ENCODE data around the gene LRMDA. TPM values are rescaled to one million over a fixed set of nuclear protein-coding genes. Genes with fewer than 3 reads are reported as not detected.
"Not testable (repeated sequence)": the region's sequence is repeated elsewhere in the genome, so short reads cannot be mapped to it uniquely, and the experiment has no call there.

The LRMDA gene
- total RNA-seq, 1 experiment from 2014 or later = not detected

DNA sequence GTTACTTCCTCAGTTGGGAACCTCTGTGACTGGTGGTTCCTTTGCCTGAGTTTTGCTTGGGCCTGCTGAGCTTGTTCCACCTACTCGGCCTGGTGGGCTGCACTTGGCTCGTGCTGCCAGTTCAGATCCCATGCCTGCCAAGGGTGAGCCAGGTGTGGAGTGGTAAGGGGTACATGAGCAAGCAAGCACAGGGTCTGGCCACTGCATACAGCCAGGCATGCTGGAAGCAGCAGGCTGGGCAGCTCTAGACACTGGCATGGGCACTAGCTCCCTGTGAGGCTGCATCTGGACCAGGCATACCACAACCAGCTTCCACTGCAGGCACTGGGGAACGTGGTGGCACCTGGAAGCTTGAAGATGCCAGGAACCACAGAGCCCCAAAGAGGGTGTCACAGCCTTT is 624.0 kb downstream of the LRMDA start:
- intact Hi-C loops (cut with micrococcal nuclease; ENCODE audit: unreplicated experiment) = no loop called here
- ChIA-PET POLR2A (ENCODE audit: low non-redundant PET) (interaction anchor here (0.6 kb wide), 1 partner anchor 19 kb away, joined by 4 read pairs; no protein-coding TSS in a partner anchor), CTCF (no interaction called here)

DNA sequence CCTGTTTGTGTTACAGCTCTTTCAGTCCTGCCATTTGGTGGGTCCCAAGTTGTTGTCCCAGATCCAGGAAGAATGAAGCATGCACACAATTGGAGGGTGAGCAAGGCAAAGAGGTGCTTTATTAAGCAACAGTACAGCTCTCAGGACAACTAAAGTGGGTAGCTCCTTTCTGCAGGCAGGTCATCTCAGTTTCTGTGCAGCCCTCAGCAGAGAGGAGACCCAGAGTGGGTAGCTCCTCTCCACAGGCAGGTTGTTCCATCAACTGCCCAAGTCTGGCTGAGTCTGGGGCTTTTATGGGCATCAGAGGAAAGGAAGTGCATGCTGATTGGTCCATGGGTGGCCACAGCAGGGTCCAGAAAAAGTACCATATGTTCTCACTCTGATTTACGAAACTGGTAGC is 624.5 kb downstream of the LRMDA start:
- Histone ChIP-seq H3K4me1 (ENCODE audit: insufficient read depth, low read length, poor library complexity, severe bottlenecking) (no peaks in the 10 kb centered on the region), H3K27me3 (replicated peaks; ENCODE audit: insufficient read depth, low read depth, low read length, poor library complexity) (no peaks in the 10 kb centered on the region), H3K4me3 (ENCODE audit: low read depth, low read length, poor library complexity, severe bottlenecking) (no peak overlapping the region), H3K36me3 (ENCODE audit: insufficient read depth, low read length, poor library complexity, severe bottlenecking) (no peaks in the 10 kb centered on the region), H3K27ac (ENCODE audit: low read depth, low read length, poor library complexity, severe bottlenecking) (no peak overlapping the region), H3K9me3 (ENCODE audit: low read depth, low read length, poor library complexity, severe bottlenecking) (no peaks in the 10 kb centered on the region)
- CTCF ChIA-PET = no interaction called here
- intact Hi-C loops (cut with micrococcal nuclease; ENCODE audit: unreplicated experiment) = no loop called here
- DNase-seq (ENCODE audit: low spot score) = no peak
- POLR2A ChIA-PET (ENCODE audit: low non-redundant PET) = interaction anchor here (0.6 kb wide), 1 partner anchor 19 kb away, joined by 4 read pairs; no protein-coding TSS in a partner anchor
- no TSS peak for BruUV-seq (replicated peaks)
- no peak for TF ChIP-seq EZH2 (IDR thresholded peaks at IDR 0.05; ENCODE audit: borderline replicate concordance, low read depth, low read length, poor library complexity, severe bottlenecking)
- TF ChIP-seq, protein P1, sequence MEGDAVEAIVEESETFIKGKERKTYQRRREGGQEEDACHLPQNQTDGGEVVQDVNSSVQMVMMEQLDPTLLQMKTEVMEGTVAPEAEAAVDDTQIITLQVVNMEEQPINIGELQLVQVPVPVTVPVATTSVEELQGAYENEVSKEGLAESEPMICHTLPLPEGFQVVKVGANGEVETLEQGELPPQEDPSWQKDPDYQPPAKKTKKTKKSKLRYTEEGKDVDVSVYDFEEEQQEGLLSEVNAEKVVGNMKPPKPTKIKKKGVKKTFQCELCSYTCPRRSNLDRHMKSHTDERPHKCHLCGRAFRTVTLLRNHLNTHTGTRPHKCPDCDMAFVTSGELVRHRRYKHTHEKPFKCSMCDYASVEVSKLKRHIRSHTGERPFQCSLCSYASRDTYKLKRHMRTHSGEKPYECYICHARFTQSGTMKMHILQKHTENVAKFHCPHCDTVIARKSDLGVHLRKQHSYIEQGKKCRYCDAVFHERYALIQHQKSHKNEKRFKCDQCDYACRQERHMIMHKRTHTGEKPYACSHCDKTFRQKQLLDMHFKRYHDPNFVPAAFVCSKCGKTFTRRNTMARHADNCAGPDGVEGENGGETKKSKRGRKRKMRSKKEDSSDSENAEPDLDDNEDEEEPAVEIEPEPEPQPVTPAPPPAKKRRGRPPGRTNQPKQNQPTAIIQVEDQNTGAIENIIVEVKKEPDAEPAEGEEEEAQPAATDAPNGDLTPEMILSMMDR (conservative IDR thresholded peaks at IDR 0.05; ENCODE audit: low read depth, low read length) = no peak

More for the DNA sequence above, 624.0 kb downstream of the LRMDA start:
- BruUV-seq (replicated peaks) = no TSS peak
- no peak for DNase-seq (ENCODE audit: low spot score)
- Histone ChIP-seq H3K9me3 (ENCODE audit: low read depth, low read length, poor library complexity, severe bottlenecking) (no peaks in the 10 kb centered on the region), H3K4me3 (ENCODE audit: low read depth, low read length, poor library complexity, severe bottlenecking) (no peak overlapping the region), H3K27me3 (replicated peaks; ENCODE audit: insufficient read depth, low read depth, low read length, poor library complexity) (no peaks in the 10 kb centered on the region), H3K4me1 (ENCODE audit: insufficient read depth, low read length, poor library complexity, severe bottlenecking) (no peaks in the 10 kb centered on the region), H3K36me3 (ENCODE audit: insufficient read depth, low read length, poor library complexity, severe bottlenecking) (no peaks in the 10 kb centered on the region), H3K27ac (ENCODE audit: low read depth, low read length, poor library complexity, severe bottlenecking) (no peak overlapping the region)
- no peak for TF ChIP-seq EZH2 (IDR thresholded peaks at IDR 0.05; ENCODE audit: borderline replicate concordance, low read depth, low read length, poor library complexity, severe bottlenecking)
- TF ChIP-seq, protein P1 (conservative IDR thresholded peaks at IDR 0.05; ENCODE audit: low read depth, low read length) = no peak

DNA sequence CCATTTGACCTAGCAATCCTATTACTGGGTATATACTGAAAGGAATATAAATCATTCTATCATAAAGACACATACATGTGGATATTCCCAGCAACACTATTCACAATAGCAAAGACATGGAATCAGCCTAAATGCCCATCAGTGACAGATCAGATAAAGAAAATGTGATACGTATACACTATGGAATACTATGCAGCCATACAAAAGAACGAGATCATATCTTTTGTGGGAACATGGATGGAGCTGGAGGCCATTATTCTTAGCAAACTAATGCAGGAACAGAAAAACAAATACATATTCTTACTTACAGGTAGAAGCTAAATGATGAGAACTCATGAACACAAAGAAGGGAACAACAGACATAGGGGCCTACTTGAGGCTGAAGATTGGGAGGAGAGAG is 629.6 kb downstream of the LRMDA start:
- H3K27ac ChIP-seq (ENCODE audit: low read depth, low read length, poor library complexity, severe bottlenecking); intact Hi-C loops (cut with micrococcal nuclease; ENCODE audit: unreplicated experiment); H3K27me3 ChIP-seq (replicated peaks; ENCODE audit: insufficient read depth, low read depth, low read length, poor library complexity); H3K9me3 ChIP-seq (ENCODE audit: low read depth, low read length, poor library complexity, severe bottlenecking); BruUV-seq (replicated peaks); DNase-seq (ENCODE audit: low spot score); H3K4me1 ChIP-seq (ENCODE audit: insufficient read depth, low read length, poor library complexity, severe bottlenecking); H3K36me3 ChIP-seq (ENCODE audit: insufficient read depth, low read length, poor library complexity, severe bottlenecking); CTCF ChIA-PET; H3K4me3 ChIP-seq (ENCODE audit: low read depth, low read length, poor library complexity, severe bottlenecking); POLR2A ChIA-PET (ENCODE audit: low non-redundant PET): not testable (repeated sequence)

DNA sequence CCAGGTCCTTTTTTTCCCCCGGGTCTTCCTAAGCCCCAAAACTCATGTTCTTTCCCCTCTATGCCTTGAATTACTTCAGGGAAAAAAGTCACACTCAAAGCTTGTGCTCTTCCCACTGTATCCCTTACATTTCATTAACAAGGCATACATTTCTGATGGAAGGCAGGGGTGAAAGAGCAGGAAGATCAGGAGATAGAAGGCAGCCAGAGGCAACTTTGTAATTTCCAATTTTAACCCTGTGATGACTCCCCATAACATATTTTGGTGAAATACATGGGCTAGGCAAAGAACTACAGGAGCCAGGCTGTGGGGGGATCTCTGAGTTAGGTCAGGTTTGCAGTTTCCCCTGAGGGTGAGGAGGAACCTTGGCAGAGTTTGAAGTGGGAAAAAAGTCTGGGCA is 635.0 kb downstream of the LRMDA start:
- H3K4me3 ChIP-seq (ENCODE audit: low read depth, low read length, poor library complexity, severe bottlenecking) = no peak overlapping the region
- no peaks in the 10 kb centered on the region for H3K4me1 ChIP-seq (ENCODE audit: insufficient read depth, low read length, poor library complexity, severe bottlenecking)
- H3K27me3 ChIP-seq (replicated peaks; ENCODE audit: insufficient read depth, low read depth, low read length, poor library complexity) = no peaks in the 10 kb centered on the region
- ChIA-PET CTCF (no interaction called here), POLR2A (ENCODE audit: low non-redundant PET) (no interaction called here)
- no peak overlapping the region for H3K27ac ChIP-seq (ENCODE audit: low read depth, low read length, poor library complexity, severe bottlenecking)
- BruUV-seq (replicated peaks) = no TSS peak
- TF ChIP-seq, protein P1 (conservative IDR thresholded peaks at IDR 0.05; ENCODE audit: low read depth, low read length) = no peak
- no peak for TF ChIP-seq EZH2 (IDR thresholded peaks at IDR 0.05; ENCODE audit: borderline replicate concordance, low read depth, low read length, poor library complexity, severe bottlenecking)
- intact Hi-C loops (cut with micrococcal nuclease; ENCODE audit: unreplicated experiment) = no loop called here
- no peaks in the 10 kb centered on the region for H3K9me3 ChIP-seq (ENCODE audit: low read depth, low read length, poor library complexity, severe bottlenecking)
- no peak for DNase-seq (ENCODE audit: low spot score)
- H3K36me3 ChIP-seq (ENCODE audit: insufficient read depth, low read length, poor library complexity, severe bottlenecking) = no peaks in the 10 kb centered on the region
